ENCODE measurements around the gene SERPINB6.
A peak's percentile ranks its signal among the peaks of the same experiment; 100 is the strongest.

SERPINB6 gene

DNA sequence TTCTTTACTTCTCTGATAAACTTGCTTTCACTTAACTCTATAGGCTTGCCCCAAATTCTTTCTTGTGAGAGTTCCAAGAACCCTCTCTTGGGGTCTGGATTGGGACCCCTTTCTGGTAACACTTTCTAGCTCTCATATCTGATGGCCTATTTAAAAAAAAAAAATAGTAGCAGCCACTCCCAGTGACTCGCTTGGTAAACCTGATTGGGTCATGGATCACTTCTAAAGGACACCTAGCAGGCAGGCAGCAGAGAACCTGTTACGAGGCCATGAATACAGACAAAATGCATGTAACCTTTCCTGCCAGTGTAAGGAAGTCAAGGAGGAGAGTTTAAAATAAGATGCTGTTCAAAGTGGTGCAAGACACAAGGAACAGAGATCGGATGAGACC lies 9.1 kb upstream of the SERPINB6 start:
- in situ Hi-C loops (cut with HindIII; ENCODE audit: low pct_ligation_motif_present, low sequenced_read_pairs) = no loop called here
- H3K36me3 ChIP-seq (replicated peaks) = no peaks in the 10 kb centered on the region
- DNase-seq = no peak
- no peak overlapping the region for H3K4me3 ChIP-seq (ENCODE audit: low read depth, low read length)
- TF ChIP-seq, protein P1, sequence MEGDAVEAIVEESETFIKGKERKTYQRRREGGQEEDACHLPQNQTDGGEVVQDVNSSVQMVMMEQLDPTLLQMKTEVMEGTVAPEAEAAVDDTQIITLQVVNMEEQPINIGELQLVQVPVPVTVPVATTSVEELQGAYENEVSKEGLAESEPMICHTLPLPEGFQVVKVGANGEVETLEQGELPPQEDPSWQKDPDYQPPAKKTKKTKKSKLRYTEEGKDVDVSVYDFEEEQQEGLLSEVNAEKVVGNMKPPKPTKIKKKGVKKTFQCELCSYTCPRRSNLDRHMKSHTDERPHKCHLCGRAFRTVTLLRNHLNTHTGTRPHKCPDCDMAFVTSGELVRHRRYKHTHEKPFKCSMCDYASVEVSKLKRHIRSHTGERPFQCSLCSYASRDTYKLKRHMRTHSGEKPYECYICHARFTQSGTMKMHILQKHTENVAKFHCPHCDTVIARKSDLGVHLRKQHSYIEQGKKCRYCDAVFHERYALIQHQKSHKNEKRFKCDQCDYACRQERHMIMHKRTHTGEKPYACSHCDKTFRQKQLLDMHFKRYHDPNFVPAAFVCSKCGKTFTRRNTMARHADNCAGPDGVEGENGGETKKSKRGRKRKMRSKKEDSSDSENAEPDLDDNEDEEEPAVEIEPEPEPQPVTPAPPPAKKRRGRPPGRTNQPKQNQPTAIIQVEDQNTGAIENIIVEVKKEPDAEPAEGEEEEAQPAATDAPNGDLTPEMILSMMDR (IDR thresholded peaks at IDR 0.05; ENCODE audit: low read depth, low read length, missing control alignments) = no peak
- no peaks in the 10 kb centered on the region for H3K27me3 ChIP-seq (replicated peaks)
- H3K27ac ChIP-seq = no peak overlapping the region

DNA sequence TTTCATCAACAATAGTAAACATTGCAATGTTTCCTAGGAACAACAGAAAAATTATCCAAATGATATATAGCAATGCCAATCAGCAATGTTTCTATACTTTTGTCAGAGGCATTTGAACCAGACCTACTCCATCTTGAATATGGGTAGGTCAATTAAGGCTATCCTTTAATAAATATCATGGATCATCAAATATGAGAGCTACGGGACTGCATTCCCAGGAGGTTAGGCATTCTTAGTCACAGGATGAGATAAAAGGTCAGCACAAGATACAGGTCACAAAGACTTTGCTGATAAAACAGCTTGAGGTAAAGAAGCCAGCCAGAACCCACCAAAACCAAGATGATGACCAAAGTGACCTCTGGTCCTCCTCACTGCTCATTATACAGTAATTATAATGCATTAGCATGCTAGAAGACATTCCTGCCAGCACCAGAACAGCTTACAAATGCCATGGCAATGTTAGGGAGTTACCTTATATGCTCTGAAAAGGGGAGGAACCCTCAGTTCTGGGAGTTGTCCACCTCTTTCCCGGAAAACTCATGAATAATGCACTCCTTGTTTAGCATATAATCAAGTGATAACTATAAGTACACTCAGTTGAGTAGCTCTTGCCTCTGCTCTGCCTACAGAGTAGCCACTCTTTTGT lies 8.6 kb upstream of the SERPINB6 start:
- H3K27ac ChIP-seq = no peak overlapping the region
- H3K27me3 ChIP-seq (replicated peaks) = no peaks in the 10 kb centered on the region
- no peaks in the 10 kb centered on the region for H3K36me3 ChIP-seq (replicated peaks)
- in situ Hi-C loops (cut with HindIII; ENCODE audit: low pct_ligation_motif_present, low sequenced_read_pairs) = no loop called here
- no peak for DNase-seq
- no peak overlapping the region for H3K4me3 ChIP-seq (ENCODE audit: low read depth, low read length)
- TF ChIP-seq, protein P1 (IDR thresholded peaks at IDR 0.05; ENCODE audit: low read depth, low read length, missing control alignments) = no peak

GRCh38 chr6:2978923-2979322 lies 7.6 kb upstream of the SERPINB6 start:
- Histone ChIP-seq H3K36me3 (replicated peaks) (no peaks in the 10 kb centered on the region), H3K27me3 (replicated peaks) (no peaks in the 10 kb centered on the region), H3K4me3 (ENCODE audit: low read depth, low read length) (no peak overlapping the region), H3K27ac (no peak overlapping the region)
- no peak for DNase-seq
- TF ChIP-seq, protein P1 (IDR thresholded peaks at IDR 0.05; ENCODE audit: low read depth, low read length, missing control alignments) = no peak
- in situ Hi-C loops (cut with HindIII; ENCODE audit: low pct_ligation_motif_present, low sequenced_read_pairs) = no loop called here

DNA sequence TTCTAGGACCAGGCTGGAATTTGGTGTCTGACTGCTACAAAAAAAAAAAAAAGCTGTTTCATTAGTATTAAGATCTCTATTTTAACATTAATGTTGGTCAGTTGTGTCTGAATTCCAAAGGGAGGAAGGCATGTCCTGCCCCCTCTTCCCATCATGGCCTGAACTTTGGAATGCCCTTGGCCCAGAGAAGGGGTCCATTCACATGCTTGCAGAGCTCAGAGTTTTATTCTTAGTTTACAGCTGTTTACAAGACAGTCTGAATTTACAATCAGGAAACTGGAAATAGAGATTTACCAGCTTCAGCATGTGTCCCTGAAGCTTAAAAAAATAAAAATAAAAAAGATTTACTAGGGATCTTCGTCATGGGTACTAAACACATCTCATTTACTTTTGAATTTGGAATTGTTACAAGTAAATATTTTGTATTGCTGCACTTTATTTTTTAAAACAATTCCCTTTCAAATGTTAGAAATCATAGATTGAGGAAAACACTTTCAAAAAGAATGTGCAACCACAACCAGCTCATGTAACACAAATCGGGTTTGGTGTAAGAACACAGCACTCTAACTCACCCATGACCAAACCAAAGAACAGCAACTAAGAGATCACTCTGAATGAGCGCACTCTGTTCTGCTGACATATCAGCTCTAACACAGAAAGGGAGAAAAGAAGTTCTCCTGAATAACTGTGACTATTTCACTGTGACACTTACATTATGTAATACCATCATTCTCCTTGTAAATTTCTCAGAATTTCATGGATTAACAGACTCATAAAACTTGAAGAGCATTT lies 6.6 kb upstream of the SERPINB6 start:
- Histone ChIP-seq H3K27ac (no peak overlapping the region), H3K36me3 (replicated peaks) (no peaks in the 10 kb centered on the region), H3K4me3 (ENCODE audit: low read depth, low read length) (no peak overlapping the region), H3K27me3 (replicated peaks) (no peaks in the 10 kb centered on the region)
- in situ Hi-C loops (cut with HindIII; ENCODE audit: low pct_ligation_motif_present, low sequenced_read_pairs) = no loop called here
- no peak for DNase-seq
- TF ChIP-seq, protein P1 (IDR thresholded peaks at IDR 0.05; ENCODE audit: low read depth, low read length, missing control alignments) = no peak

DNA sequence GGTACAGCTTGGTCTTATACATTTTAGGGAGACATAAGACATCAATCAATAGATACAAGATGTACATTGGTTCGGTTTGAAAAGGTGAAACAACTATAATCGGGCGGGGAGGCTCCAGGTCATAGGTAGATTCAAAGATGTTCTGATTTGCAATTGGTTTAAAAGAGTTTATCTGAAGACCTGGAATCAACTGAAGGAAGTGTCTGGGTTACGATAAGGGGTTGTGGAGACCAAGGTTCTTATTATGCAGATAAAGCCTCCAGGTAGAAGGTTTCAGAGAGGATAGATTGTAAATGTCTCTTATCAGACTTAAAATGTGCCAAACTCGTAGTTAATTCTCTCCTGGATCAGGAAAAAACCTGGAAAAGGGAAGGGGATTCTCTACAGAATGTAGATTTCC lies 5.9 kb upstream of the SERPINB6 start:
- TF ChIP-seq, protein P1 (IDR thresholded peaks at IDR 0.05; ENCODE audit: low read depth, low read length, missing control alignments) = no peak
- Histone ChIP-seq H3K4me3 (ENCODE audit: low read depth, low read length) (no peak overlapping the region), H3K36me3 (replicated peaks) (no peaks in the 10 kb centered on the region), H3K27me3 (replicated peaks) (no peaks in the 10 kb centered on the region), H3K27ac (peak overlapping the region; percentile 87)
- in situ Hi-C loops (cut with HindIII; ENCODE audit: low pct_ligation_motif_present, low sequenced_read_pairs) = no loop called here
- no peak for DNase-seq

Data from brain microvascular endothelial cell (primary cell).